DOHH2 (cell line): ENCODE results near the gene RASL12.
"Not testable (repeated sequence)": the region's sequence is repeated elsewhere in the genome, so short reads cannot be mapped to it uniquely, and the experiment has no call there.

ENCODE experiments used
- H3F3A ChIP-seq: fragments of 200-600 bp; sonication (generic), shearing (Covaris generic); 2 replicates; pipeline ENCODE4 v1.6.0; 2016; ENCODE audit warnings: antibody characterized with exemption, mild to moderate bottlenecking; ENCODE audit not compliant: control insufficient read depth, insufficient read depth
- H3K27ac ChIP-seq: fragments of 200-600 bp; sonication (generic); 2 replicates; pipeline ENCODE4 v1.5.1; 2014; ENCODE audit warnings: low read depth, mild to moderate bottlenecking, low read length, moderate library complexity
- H3K27me3 ChIP-seq: fragments of 200-600 bp; sonication (generic); 2 replicates; pipeline ENCODE4 v1.6.1; 2014; ENCODE audit warnings: mild to moderate bottlenecking, low read length, mixed read lengths; ENCODE audit not compliant: control insufficient read depth
- H3K36me3 ChIP-seq: fragments of 200-600 bp; sonication (generic); 2 replicates; pipeline ENCODE4 v1.6.1; 2014; ENCODE audit warnings: mild to moderate bottlenecking, low read length, moderate library complexity, mixed read lengths; ENCODE audit not compliant: control insufficient read depth
- H3K4me1 ChIP-seq: fragments of 200-600 bp; sonication (generic); 2 replicates; pipeline ENCODE4 v1.6.1; 2014; ENCODE audit warnings: mild to moderate bottlenecking, low read length, mixed read lengths; ENCODE audit not compliant: control insufficient read depth
- H3K4me2 ChIP-seq: fragments of 200-600 bp; sonication (generic); 2 replicates; pipeline ENCODE4 v1.6.0; 2014; ENCODE audit warnings: mild to moderate bottlenecking, low read length, moderate library complexity
- H3K4me3 ChIP-seq: fragments of 200-600 bp; sonication (generic); 2 replicates; pipeline ENCODE4 v1.5.1; 2014; ENCODE audit warnings: mild to moderate bottlenecking, low read length, mixed read lengths
- H3K79me2 ChIP-seq: fragments of 200-600 bp; sonication (generic); 2 replicates; pipeline ENCODE4 v1.6.1; 2014; ENCODE audit warnings: mild to moderate bottlenecking, low read length, mixed read lengths; ENCODE audit not compliant: control insufficient read depth
- H3K9me2 ChIP-seq: fragments of 200-600 bp; sonication (generic); replicated peaks from 2 replicates; pipeline ENCODE4 v1.6.1; 2014; ENCODE audit warnings: mild to moderate bottlenecking, low read length, mixed read lengths; ENCODE audit not compliant: control insufficient read depth
- H3K9me3 ChIP-seq: fragments of 200-600 bp; sonication (generic); 2 replicates; pipeline ENCODE4 v1.6.1; 2014; ENCODE audit warnings: antibody characterized with exemption, low read length, mixed read lengths; ENCODE audit not compliant: control insufficient read depth, insufficient read depth
- H4K20me1 ChIP-seq: fragments of 200-600 bp; sonication (generic); 2 replicates; pipeline ENCODE4 v1.6.0; 2014; ENCODE audit warnings: low read depth, mild to moderate bottlenecking, antibody characterized with exemption, low read length, moderate library complexity; ENCODE audit not compliant: control insufficient read depth, insufficient read depth
- EZH2phosphoT487 ChIP-seq: fragments of 200-600 bp; sonication (generic); IDR thresholded peaks from 2 replicates; pipeline ENCODE4 v1.6.1; 2017; ENCODE audit warnings: borderline replicate concordance, mild to moderate bottlenecking, antibody characterized with exemption, low read length, moderate library complexity, mixed read lengths
- TF ChIP-seq, protein P1 (sequence below): fragments of 200-600 bp; sonication (generic); IDR thresholded peaks from one replicate; pipeline ENCODE4 v1.5.1; 2014; ENCODE audit warnings: antibody characterized with exemption, mild to moderate bottlenecking, low read depth, low read length; ENCODE audit not compliant: poor library complexity, severe bottlenecking

The RASL12 gene

DNA sequence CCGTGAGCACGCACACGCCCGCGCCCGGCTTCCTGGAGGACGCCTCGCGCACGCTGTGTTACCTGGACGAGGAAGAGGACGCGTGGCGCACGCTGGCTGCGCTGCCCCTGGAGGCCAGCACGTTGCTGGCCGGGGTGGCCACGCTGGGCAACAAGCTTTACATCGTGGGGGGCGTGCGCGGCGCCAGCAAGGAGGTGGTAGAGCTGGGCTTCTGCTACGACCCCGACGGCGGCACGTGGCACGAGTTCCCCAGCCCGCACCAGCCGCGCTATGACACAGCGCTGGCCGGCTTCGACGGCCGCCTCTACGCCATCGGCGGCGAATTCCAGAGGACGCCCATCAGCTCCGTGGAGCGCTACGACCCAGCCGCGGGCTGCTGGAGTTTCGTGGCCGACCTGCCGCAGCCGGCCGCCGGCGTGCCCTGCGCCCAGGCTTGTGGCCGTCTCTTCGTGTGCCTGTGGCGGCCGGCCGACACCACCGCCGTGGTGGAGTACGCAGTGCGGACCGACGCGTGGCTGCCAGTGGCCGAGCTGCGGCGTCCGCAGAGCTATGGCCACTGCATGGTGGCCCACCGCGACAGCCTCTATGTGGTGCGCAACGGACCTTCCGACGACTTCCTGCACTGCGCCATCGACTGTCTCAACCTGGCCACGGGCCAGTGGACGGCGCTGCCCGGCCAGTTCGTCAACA lies 9.6 kb upstream of the RASL12 start:
- no peaks in the 10 kb centered on the region for H3K36me3 ChIP-seq
- H3K4me2 ChIP-seq = no peak overlapping the region
- peaks cover under 1% of the 10 kb centered on the region; the same call in 1 of the 2 replicates for H3K4me1 ChIP-seq
- TF ChIP-seq, protein P1, sequence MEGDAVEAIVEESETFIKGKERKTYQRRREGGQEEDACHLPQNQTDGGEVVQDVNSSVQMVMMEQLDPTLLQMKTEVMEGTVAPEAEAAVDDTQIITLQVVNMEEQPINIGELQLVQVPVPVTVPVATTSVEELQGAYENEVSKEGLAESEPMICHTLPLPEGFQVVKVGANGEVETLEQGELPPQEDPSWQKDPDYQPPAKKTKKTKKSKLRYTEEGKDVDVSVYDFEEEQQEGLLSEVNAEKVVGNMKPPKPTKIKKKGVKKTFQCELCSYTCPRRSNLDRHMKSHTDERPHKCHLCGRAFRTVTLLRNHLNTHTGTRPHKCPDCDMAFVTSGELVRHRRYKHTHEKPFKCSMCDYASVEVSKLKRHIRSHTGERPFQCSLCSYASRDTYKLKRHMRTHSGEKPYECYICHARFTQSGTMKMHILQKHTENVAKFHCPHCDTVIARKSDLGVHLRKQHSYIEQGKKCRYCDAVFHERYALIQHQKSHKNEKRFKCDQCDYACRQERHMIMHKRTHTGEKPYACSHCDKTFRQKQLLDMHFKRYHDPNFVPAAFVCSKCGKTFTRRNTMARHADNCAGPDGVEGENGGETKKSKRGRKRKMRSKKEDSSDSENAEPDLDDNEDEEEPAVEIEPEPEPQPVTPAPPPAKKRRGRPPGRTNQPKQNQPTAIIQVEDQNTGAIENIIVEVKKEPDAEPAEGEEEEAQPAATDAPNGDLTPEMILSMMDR = no peak
- TF ChIP-seq EZH2phosphoT487 = no peak
- no peaks in the 10 kb centered on the region for H3K9me2 ChIP-seq
- H3F3A ChIP-seq = no peaks in the 10 kb centered on the region
- no peaks in the 10 kb centered on the region for H3K9me3 ChIP-seq
- no peaks in the 10 kb centered on the region for H3K79me2 ChIP-seq
- no peak overlapping the region for H3K4me3 ChIP-seq
- H4K20me1 ChIP-seq = no peaks in the 10 kb centered on the region
- peaks cover 25% of the 10 kb centered on the region for H3K27me3 ChIP-seq
- H3K27ac ChIP-seq = no peak overlapping the region

DNA sequence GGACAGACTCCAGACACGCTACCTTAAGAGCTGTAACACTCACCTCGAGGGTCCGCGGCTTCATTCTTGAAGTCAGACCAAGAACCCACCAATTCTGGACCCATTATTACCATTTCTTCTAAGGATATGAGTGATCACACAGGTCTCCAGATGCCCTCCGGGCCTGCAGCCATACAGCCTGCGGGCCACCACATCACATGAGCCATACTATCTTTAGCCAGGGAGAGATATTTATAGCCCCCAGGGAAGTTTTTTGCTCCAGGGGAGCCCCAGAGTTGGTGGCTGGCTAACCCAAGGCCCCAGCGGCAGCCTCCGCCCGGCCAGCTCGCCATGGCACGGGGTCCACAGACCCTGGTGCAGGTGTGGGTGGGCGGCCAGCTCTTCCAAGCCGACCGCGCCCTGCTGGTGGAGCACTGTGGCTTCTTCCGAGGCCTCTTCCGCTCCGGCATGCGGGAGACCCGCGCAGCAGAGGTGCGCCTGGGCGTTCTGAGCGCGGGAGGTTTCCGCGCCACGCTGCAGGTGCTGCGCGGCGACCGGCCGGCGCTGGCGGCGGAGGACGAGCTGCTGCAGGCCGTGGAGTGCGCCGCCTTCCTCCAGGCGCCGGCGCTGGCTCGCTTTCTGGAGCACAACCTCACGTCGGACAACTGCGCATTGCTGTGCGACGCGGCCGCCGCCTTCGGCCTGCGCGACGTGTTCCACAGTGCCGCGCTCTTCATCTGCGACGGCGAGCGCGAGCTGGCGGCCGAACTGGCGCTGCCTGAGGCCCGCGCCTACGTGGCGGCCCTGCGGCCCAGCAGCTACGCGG lies 8.9 kb upstream of the RASL12 start, which contains the start of gene KBTBD13:
TSS of gene KBTBD13 (plus strand) at position 261 of the 805 bp plus-strand sequence. CDS start at position 331, 70 bp downstream.
- H3F3A ChIP-seq = no peaks in the 10 kb centered on the region
- H3K4me3 ChIP-seq = no peak within 1 kb of the TSS
- peaks cover 8% of the 10 kb centered on the region for H3K4me1 ChIP-seq
- no peaks in the 10 kb centered on the region for H3K9me2 ChIP-seq
- no peak within 1 kb of the TSS for H3K4me2 ChIP-seq
- no peaks in the 10 kb centered on the region for H4K20me1 ChIP-seq
- H3K27ac ChIP-seq = no peak within 1 kb of the TSS
- H3K79me2 ChIP-seq = no peaks in the 10 kb centered on the region
- no peaks in the 10 kb centered on the region for H3K36me3 ChIP-seq
- H3K9me3 ChIP-seq = no peaks in the 10 kb centered on the region
- no peak for TF ChIP-seq EZH2phosphoT487
- TF ChIP-seq, protein P1 = no peak
- H3K27me3 ChIP-seq = peaks cover 18% of the 10 kb centered on the region

DNA sequence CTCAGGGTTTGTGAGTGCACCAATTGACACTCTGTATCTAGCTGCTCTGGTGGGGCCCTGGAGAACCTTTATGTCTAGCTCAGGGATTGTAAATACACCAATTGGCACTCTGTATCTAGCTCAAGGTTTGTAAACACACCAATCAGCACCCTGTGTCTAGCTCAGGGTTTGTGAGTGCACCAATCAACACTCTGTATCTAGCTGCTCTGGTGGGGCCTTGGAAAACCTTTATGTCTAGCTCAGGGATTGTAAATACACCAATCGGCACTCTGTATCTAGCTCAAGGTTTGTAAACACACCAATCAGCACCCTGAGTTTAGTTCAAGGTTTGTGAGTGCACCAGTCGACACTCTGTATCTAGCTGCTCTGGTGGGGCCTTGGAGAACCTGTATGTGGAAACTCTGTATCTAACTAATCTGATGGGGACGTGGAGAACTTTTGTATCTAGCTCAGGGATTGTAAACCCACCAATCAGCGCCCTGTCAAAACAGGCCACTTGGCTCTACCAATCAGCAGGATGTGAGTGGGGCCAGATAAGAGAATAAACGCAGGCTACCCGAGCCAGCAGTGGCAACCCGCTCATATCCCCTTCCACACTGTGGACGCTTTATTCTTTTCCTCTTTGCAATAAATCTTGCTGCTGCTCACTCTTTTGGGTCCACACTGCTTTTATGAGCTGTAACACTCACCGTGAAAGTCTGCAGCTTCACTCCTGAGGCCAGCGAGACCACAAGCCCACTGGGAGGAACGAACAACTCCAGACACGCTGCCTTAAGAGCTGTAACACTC lies 8.0 kb upstream of the RASL12 start:
- not testable (repeated sequence) for H3K4me2 ChIP-seq, H3K79me2 ChIP-seq, H3K36me3 ChIP-seq, H3K4me3 ChIP-seq, H3F3A ChIP-seq, H3K27me3 ChIP-seq, H3K27ac ChIP-seq, H4K20me1 ChIP-seq, H3K9me2 ChIP-seq, H3K9me3 ChIP-seq
- H3K4me1 ChIP-seq = peaks cover 11% of the 10 kb centered on the region

DNA sequence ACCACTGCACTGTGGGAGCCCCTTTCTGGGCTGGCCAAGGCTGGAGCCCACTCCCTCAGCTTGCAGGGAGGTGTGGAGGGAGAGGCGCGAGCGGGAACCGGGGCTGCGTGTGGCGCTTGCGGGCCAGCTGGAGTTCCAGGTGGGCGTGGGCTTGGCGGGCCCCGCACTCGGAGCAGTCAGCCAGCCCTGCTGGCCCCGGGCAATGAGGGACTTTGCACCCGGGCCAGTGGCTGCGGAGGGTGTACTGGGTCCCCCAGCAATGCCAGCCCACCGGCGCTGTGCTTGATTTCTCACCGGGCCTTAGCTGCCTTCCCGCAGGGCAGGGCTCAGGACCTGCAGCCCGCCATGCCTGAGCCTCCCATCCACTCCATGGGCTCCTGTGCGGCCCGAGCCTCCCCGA lies 7.2 kb upstream of the RASL12 start:
- H3K27ac ChIP-seq, H4K20me1 ChIP-seq, H3K79me2 ChIP-seq: not testable (repeated sequence)

More for the DNA sequence above, 7.2 kb upstream of the RASL12 start:
- not testable (repeated sequence) for H3F3A ChIP-seq, H3K36me3 ChIP-seq, H3K9me3 ChIP-seq, H3K4me2 ChIP-seq, H3K4me3 ChIP-seq, H3K9me2 ChIP-seq, H3K27me3 ChIP-seq
- H3K4me1 ChIP-seq = peaks cover 11% of the 10 kb centered on the region
